Measurements from ENCODE around the gene ARAP1. TPM values are rescaled to one million over a fixed set of nuclear protein-coding genes. Genes with fewer than 3 reads are reported as not detected.

Gene ARAP1
- polyA plus RNA-seq, 1 experiment: 52.4 TPM

GRCh38 chr11:72751116-72752087 lies 806 bp downstream of the ARAP1 start:
- no peak for TF ChIP-seq CTCF (IDR thresholded peaks at IDR 0.05; ENCODE audit: low read depth, low read length)
- CTCF ChIA-PET: no interaction called here
- POLR2A ChIA-PET: no interaction called here
- peak overlapping the region; percentile 79 for H3K4me3 ChIP-seq (ENCODE audit: low read depth, low read length)
- no peak overlapping the region for H3K27ac ChIP-seq (ENCODE audit: low read depth, low read length)
- H3K9me3 ChIP-seq (ENCODE audit: control insufficient read depth, insufficient read depth, low read length): no peaks in the 10 kb centered on the region
- H3K27me3 ChIP-seq (ENCODE audit: control insufficient read depth, insufficient read depth, low read length): no peaks in the 10 kb centered on the region
- no peak for DNase-seq (ENCODE audit: low read depth, low spot score)

- no peak for TF ChIP-seq CTCF (IDR thresholded peaks at IDR 0.05; ENCODE audit: low read depth, low read length)
- Histone ChIP-seq H3K27ac (ENCODE audit: low read depth, low read length) (no peak overlapping the region), H3K9me3 (ENCODE audit: control insufficient read depth, insufficient read depth, low read length) (no peaks in the 10 kb centered on the region), H3K27me3 (ENCODE audit: control insufficient read depth, insufficient read depth, low read length) (no peaks in the 10 kb centered on the region), H3K4me3 (ENCODE audit: low read depth, low read length) (no peak overlapping the region)
- CTCF ChIA-PET: no interaction called here
- POLR2A ChIA-PET: no interaction called here
- DNase-seq (ENCODE audit: low read depth, low spot score): no peak
Measured at GRCh38 chr11:72750556-72751115, 1.6 kb downstream of the ARAP1 start.

- POLR2A ChIA-PET: no interaction called here
- CTCF ChIA-PET: no interaction called here
- H3K27ac ChIP-seq (ENCODE audit: low read depth, low read length): no peak overlapping the region
- TF ChIP-seq CTCF (IDR thresholded peaks at IDR 0.05; ENCODE audit: low read depth, low read length): no peak
- no peaks in the 10 kb centered on the region for H3K27me3 ChIP-seq (ENCODE audit: control insufficient read depth, insufficient read depth, low read length)
- no peak overlapping the region for H3K4me3 ChIP-seq (ENCODE audit: low read depth, low read length)
- DNase-seq (ENCODE audit: low read depth, low spot score): no peak
- no peaks in the 10 kb centered on the region for H3K9me3 ChIP-seq (ENCODE audit: control insufficient read depth, insufficient read depth, low read length)
Measured at GRCh38 chr11:72750086-72750485, 2.1 kb downstream of the ARAP1 start.

- no peak for DNase-seq (ENCODE audit: low read depth, low spot score)
- no peak for TF ChIP-seq CTCF (IDR thresholded peaks at IDR 0.05; ENCODE audit: low read depth, low read length)
- Histone ChIP-seq H3K27ac (ENCODE audit: low read depth, low read length) (no peak overlapping the region), H3K9me3 (ENCODE audit: control insufficient read depth, insufficient read depth, low read length) (no peaks in the 10 kb centered on the region), H3K27me3 (ENCODE audit: control insufficient read depth, insufficient read depth, low read length) (no peaks in the 10 kb centered on the region), H3K4me3 (ENCODE audit: low read depth, low read length) (no peak overlapping the region)
- ChIA-PET CTCF (no interaction called here), POLR2A (no interaction called here)
Measured at GRCh38 chr11:72747289-72747855, 4.8 kb downstream of the ARAP1 start.

- no peak overlapping the region for H3K4me3 ChIP-seq (ENCODE audit: low read depth, low read length)
- no peak overlapping the region for H3K27ac ChIP-seq (ENCODE audit: low read depth, low read length)
- CTCF ChIA-PET: no interaction called here
Measured at GRCh38 chr11:72746821-72747220, 5.4 kb downstream of the ARAP1 start.

More at GRCh38 chr11:72746821-72747220, 5.4 kb downstream of the ARAP1 start:
- TF ChIP-seq CTCF (IDR thresholded peaks at IDR 0.05; ENCODE audit: low read depth, low read length): no peak
- Histone ChIP-seq H3K27me3 (ENCODE audit: control insufficient read depth, insufficient read depth, low read length) (no peaks in the 10 kb centered on the region), H3K9me3 (ENCODE audit: control insufficient read depth, insufficient read depth, low read length) (no peaks in the 10 kb centered on the region)
- no peak for DNase-seq (ENCODE audit: low read depth, low spot score)
- POLR2A ChIA-PET: no interaction called here

All from AG04450 (cell line).